Stimulated activated CD8-positive, alpha-beta memory T cell treated with anti-CD3 and anti-CD28 coated beads, Interleukin-2, amount 100 ng/mL, for 48 hours (primary cell): ENCODE data around the gene CACNA1C.

ENCODE experiments used
- DNase-seq, 2 donors: peaks; one replicate each; pipeline ENCODE4 v3.0.0-alpha.2; 2020; ENCODE audit warnings: low read depth in 2 of 2

The CACNA1C gene

DNA sequence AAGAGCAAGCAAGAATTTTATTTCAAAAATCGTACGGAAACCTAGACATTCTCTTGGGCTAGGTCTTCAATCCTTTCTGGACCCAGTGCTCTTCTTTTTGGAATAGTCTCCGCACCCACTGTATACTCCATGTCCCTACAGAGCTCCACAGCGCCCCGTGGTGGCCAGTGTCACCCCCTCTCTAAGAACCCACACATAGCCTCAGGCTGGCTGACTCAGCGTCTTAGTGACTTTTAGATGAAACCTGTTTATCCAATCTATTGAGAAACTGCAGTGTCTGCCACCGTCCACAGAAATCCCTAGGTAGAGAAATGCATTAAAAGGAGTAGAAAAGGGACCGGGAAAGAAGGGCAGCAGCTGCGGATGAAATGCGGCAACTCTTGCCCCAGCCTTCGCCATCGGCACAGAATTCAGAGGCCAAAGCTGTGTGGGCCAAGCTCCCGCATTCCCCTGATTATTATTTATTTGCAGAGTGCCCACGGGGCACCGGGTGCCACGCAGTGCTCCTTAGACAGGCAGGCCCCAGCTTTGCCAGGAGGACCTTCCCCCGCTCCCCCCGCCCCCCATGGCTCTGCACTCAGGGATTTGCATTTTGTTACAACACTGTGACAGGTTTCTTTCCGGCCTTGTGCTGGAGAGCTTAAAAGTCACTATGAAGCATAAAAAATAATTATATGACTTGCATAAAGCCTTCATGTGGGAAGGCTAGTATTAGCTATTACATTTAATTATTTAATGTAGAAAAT is 571.9 kb downstream of the CACNA1C start:
- peak in 1 of 2 donors; percentile 12 for DNase-seq

DNA sequence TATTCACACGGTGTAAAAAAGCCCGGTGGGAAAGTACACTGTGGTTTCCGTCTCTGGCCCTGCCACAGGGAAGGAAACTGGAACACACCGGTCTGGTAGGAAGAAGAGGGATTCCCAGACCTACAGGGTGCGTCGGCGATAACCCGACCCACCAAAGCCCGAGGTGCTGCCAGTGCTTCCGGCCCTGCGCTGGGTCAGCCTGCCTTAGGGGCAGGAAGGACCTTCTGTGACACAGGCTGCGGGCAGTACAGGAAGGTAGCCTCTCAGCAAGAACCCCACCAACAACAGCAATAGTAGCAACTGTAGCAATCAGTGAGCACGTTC is 572.5 kb downstream of the CACNA1C start:
- DNase-seq: no peak

DNA sequence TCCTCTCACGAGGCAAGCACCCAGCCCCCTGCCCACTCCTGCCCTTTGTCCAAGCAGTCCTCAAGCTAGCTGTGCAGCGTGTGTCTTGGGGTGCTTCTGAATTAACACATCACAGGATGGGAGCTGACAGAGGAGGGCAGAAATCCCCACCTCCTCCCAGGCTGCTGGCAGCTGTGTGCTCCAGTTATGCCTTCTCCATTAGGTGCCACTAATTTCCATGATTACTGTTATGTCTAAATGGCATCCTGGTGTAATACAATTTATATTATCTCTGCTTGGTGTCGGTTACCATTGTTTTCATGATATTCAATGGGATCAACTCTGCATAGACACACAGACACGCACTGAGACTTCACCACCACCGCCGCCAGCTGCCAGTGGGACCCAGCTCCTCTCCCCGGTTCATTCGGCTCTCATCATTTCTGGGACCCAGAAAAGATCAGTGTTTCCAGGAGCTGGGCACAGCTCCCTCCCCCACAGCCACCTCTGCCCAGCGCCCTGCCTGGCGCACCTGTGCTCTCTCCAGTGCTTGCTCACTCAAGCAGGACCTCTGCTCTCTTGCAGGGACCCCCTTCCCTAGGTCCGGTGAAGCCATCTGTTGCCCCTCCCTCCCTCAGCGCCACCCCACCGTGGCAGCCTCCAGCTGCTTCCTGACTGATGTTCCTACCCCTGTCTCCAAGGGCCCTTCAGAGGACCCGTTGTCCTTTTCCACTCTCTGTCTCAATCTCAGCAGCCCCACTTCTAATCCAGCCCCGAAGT is 574.5 kb downstream of the CACNA1C start:
- DNase-seq: no peak

DNA sequence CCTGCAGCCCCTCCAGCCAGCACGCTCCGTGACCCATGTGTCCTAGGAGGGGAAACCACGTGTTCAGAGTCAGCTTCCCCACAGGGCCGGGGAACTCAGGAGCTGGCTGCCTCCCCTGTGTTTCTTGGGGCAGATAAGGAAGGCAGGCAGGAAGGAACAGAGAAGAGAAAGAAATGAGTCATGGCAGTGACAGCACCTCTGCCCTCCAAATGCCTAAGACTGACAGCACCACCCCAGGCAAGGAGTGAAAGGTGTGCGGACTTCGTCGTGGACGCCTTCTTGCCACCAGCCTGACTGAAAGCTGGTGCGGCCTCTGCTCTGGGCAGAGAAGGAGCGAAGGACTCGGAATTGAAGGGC is 575.0 kb downstream of the CACNA1C start:
- DNase-seq: no peak

DNA sequence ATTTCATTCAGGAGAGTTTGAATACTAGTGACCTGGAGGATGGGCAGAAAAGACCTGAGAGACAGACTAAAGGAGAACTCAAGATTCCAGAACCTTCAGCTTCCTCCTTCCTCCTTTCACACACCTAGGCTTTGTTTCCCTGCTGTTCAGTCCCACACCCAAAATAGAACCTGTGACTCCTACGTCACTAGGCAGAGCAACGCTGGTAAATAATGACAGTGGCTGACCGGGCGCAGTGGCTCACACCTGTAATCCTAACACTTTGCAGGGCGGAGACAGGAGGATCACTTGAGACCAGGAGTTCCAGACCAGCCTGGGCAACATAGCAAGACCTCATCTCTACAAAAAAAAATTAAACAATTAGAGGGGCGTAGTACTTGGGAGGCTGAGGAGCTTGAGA is 575.6 kb downstream of the CACNA1C start:
- no peak for DNase-seq

DNA sequence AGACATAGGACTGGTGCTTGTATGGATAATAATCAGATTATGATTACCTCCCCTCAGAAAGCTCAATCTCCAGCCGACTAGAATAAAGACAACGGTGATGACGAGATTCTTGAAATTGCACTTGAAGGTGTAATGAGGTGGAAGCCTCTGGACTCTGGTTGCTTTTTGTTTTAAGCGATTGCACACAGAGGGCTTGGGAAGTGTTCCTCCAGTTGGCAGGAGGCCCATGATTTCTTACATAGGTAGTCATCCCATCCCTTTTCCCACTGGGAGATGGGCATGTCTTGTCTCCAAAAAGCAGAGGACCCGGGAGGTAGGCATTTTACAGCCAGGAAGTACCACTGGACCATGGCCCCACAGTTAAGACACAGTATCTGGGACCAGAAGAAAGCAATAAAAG is 576.3 kb downstream of the CACNA1C start:
- no peak for DNase-seq

DNA sequence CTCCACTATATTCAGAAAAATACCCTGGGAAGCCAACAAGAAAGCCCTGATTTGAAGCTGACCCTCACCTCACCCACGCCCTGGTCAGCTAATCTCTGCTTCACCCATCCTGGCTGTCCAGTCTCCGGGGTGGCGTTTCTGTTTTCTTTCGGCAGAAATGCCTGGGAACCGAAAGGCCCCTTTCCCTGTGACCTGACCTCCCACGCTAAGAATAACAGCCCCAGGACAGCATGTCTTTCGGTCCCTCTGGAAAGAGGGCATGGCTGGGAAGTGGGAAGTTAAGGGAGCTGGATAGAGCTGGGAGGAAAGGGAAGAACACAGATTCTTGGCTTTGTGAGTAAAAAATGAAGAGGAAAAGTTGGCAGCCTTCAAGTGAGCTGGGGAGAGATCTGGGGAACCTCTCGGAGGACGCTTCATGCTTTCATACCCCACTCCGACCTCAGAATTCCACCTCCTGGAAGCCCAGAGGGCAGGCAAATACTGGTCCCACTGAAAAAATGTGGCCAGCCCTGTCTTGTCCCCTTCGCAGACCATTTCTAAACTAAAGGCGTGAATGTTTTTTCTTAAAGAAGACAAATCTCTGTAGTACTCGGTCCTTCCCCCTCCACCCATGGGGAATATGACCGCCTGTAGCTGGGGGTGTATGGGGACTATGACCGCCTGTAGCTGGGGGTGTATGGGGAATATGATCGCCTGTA is 579.0 kb downstream of the CACNA1C start:
- DNase-seq: no peak

DNA sequence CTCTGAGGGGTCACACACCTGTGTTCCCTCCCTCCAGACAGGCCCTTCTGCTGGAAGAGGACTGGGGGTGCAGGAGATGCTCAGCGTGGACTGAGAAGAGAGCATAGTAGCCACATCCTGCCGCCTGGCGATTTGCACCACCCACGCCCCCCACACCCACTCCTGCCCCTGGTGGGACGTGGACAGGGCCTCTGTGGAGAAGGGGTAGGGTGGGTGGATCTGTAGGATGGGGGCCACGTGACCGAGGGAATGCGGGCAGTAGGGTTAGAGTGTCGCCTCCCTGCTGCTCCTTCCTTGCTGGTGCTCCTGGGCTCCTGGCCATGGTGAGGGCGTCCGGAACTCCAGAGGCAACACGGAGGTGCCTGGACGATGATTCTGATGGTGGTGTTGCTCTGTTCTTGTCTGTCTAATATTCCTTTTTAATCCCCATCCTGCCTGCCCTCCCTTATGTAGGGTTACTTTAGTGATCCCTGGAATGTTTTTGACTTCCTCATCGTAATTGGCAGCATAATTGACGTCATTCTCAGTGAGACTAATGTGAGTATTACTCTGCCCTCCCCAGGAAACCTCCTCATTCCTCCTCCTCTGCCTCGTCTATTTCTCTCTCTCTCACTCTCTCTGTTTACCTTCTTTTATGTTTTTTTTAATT is 580.5 kb downstream of the CACNA1C start:
- DNase-seq: no peak

DNA sequence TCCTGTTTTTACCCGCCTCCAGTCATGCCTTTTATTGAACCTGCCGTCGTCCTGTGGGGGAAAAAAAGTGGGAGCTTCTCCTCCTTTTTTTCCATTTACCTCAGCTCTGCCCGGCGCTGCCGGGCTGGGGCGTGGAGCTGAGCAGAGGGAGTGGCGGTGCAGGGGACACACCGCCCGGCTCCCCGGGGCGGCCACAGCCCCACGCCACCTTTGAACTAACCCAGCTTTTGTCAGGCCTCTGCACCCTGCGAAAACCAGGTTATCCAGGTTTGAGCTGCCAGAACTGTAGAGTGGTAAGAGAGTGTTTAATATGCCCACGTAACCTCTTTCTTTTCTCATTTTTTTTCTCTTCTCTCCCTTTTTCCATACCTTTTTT is 581.0 kb downstream of the CACNA1C start:
- DNase-seq: no peak

DNA sequence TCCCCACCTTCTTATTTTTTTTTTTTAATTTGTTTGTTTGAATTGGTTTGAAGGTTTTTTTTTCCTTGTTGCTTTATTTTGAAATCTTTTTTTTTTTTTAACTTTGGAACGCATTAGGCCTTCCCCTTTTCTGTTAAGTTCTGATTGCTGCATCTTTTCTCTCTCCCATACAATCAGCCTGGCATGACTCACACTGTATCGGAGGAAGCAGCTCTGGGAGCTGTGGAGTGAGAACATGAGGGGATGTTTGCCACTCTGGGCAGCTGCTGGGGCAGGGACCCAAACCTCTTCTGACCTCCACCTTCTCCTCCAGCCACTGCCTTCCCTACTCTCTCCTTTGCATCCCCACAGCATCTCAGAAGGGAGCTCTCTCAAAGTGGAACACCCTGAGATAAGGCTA is 581.7 kb downstream of the CACNA1C start:
- no peak for DNase-seq

DNA sequence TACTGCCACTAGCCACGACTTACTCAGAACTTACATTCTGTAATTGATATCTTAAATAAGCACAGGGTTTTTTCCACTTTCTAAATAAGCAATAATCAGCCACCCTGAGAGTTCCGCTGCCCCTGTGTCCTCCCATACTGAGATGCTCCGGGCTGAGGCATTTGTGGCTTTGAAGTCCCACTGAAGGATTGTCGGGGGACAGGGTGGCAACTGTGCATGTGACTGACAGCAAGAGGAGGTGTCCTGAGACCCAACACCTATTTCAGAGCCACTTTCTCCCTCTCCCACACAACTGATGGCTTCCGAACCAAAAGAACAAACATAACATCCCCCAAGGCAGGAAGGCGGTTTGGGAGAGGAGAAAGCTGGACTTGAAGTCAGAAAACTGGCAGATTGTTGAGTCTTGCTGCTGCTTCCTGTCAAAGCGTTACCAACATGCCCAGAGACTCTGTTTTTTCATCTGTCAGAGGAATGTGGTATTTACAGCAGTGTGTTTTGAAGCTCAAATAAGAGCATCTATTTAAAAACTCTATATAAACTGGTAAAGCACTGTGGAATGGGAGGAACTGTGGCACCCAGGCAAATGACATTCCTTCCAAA is 584.1 kb downstream of the CACNA1C start:
- no peak for DNase-seq

DNA sequence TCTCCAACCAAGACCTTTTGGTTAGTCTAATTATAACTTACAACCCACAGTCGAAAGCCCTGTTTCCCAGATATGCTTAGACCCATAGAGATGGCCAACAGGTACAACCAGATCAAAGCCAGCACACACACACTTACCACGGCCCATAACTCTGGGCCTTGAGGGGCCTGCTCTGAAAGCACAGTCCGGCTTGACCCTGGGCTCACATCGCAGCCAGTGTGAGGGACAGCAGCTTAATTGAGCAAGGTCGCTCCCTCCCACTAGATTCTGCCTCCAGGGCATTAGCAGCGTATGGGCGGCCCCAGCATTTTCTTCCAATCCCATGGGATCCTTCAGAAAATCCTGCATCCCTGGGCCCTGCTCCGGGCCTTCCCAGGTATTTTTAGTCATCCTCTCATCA is 584.6 kb downstream of the CACNA1C start:
- DNase-seq: no peak

DNA sequence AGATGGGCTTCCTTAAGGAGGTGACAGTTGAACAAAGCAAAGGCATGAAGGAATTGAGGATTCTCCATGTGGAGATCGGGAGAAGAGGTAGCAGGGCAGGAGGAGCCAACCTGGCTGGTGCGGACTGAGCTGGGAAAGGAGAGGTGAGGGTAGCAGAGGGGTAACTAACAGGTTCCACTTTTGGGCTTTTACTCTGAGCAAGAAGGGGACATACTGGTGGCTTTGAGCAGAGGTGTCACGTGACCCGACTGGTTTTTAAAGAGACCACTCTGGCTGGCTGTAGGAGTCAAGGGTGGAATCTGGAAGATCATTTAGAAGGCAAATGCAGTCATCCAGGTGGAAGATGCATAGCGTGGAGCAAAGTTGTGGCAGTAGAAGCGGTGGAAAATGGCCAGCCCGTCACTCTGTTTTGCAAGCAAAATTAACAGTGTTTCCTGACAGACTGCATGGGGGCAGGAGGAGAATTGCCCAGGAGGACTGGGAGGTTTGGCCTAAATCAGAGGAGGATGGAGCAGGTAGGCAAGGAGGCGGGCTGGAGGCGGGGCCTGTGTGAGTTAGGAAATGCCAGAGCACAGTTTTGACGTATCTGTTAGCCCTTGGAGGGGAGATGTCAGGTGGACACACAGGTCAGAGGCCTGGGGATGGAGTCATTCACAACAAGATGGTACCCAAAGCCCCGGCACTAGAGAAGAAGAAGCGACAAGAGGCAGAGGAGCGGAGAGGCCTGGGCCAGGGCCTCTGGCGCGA is 585.7 kb downstream of the CACNA1C start:
- DNase-seq: no peak

DNA sequence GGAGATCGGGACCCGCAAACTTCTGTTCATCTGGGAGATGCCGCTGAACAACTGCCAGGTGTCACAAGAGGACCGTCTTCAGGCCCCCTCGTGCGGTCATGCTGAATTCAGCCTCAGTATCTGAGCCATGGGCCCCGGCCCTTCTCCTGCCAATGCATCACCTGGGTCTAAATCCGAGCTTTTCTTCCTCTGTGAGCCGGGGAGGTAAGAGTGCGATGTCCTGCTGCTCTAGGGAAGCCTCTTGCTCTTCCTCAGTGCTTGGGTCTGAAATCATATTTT is 586.2 kb downstream of the CACNA1C start:
- DNase-seq: no peak

DNA sequence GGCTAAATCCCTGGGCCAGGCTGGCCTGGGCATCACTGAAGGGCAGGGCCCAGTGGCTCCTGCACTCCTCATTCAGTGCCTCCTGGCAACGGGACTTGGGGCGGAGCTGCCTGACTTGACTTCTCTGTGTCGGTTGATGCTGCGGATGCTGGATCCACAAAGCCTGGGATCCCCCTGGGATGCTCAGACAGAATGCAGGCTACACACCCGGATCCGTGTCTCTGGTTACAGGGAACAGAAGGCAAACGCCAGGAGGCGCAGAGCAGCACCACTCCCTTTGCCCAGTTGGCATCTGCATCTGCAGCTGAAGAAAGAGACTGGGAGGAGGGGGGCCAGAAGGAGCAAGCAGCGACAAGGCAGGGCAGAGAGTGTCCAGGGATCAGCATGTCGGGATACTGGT is 587.5 kb downstream of the CACNA1C start:
- DNase-seq: no peak

DNA sequence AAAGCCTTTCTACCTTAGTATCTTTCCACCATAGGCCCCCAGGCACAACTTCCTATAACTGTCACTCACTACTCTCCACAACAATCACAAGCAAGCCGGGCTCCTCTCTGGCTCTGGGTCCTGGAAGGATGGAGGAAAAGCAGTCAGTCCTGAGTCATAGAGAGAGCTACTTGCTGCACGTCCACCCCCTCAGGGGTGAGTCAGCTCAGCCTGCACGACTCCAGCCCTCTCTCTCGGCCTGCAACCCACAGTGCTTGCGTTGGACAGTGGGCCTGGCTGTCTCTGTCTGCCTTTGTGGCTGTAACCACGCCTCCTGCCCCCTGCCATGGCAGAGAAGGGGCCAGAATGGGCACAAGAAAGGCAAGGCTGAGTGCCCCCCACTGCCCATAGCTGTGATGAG is 587.9 kb downstream of the CACNA1C start:
- peak; percentile 7 to 23 for DNase-seq

DNA sequence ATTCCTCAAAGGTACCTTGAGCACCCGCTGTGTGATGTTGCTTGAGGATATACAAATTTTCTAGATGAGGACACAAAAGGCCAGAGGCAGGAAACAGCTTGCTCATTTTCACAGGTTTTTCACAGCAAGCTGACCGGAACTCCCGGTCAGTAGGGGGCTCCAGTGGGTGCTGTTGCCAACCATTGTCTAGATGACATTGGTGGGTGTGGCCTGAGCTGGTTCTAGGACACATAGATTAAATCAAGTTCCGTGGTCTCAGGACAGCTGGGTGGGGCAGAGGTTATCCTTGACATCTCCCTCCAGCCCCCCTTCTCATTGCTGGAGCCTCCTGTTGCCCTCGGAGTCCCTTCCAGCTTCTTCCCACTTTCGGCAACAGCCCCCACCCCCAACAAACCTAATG is 588.4 kb downstream of the CACNA1C start:
- DNase-seq: no peak

DNA sequence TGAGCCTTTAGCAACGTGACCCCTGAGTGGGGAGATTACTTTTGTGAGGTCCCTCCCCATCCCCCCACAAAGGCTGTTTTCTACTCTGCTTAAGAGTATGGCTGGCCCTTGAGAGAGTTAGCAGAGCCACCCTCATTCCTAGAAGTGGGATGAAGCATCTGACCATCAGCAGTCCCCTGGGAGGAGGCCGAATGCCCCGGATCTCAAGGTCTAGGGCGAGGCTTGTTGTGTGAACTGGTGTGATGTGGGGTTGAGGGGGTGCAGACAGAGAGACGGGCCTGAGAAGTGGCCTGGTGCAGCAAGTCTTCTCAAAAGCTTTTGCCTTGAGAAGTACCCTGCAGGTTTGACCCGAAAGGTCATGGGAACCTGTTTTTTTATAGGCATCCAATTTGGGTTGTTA is 589.0 kb downstream of the CACNA1C start:
- no peak for DNase-seq

DNA sequence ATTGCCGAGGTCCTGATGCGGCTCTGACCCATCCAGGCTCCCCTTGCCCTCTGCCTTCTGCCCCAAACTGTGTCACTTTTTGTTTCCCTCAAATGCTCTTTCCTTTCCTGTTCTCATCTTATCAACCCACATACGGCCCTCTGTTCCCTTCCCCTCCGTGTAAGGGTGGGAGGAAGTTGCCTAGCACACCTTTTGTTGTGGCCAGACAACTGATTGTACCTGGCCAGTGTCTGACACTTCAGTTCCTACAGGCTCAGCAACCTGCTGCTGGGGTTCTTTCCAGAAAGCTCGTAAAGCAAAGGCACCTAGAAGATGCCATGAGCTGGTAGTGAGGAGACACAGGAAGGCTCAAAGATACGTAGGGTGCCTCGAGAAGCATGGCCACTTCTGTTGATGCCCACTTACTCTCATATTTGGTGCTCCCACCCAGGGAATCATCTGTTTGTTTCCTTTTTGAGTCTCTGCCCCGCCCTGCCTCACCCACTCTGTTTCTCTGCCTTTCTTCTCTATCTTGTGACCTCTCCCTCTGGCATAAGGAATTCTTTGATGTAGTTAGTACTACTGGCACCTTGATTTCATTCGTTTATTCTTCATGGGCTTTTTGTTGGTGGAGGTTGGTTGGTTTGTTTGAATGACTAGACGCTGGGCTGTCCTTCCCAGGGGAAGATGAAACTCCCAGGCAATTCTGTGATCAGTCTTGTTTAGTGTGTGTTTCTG is 589.5 kb downstream of the CACNA1C start:
- no peak for DNase-seq

DNA sequence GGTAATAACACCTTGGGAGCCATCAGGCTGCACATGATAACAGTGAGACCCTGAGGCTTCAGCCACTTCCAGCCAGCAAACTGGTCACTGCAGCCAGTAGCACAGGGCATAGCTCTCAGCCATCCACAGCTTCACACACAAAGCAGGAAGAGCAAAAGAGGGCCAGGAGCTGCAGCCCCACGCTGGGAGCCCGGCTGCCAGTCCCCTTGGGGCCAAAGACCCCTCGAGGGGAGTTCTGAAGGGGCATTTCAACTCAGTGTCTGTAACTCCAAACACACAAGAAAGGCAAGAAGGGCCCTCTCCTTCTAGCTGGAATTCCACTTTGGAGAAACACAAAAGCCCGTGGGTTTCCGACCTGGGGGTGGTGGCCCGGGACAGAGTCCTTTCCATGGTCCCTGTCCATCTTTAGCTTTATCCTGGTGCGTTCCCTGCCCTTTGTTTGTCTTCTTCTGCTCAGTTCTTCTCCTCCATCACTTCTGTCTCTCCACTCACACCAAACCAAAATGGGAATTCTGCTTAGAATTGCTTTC is 590.2 kb downstream of the CACNA1C start:
- DNase-seq: no peak

DNA sequence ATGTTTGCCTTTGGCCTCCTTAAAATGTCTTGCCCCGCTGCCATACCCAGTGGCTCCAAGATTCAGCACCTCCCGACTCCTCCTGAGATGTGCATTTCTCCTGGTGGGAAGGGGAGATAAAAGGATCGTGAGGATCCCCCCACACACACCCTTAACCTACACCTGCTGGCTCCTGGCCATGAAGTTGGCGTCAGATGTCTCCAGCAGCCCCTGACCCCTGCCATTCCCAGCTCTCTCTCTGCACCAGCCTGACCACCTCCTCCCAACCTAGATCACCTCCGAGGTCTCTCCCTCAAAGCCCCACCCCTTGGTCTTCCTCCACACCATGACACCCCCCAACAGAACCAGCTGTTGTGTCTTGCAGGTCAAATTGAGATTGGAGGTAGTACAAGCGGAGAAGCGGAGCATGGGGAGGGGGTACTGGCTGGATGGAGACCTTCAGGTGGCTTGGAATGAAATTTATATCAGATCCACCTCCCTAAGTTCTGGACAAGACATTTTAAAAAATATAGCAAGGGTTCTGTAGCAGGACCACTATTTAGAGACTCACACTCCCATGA is 590.9 kb downstream of the CACNA1C start:
- no peak for DNase-seq
